SK-N-SH (cell line): ENCODE data around the gene STAG2. TPM values are rescaled to one million over a fixed set of nuclear protein-coding genes. Genes with fewer than 3 reads are reported as not detected.

Source experiments
- CTCF ChIA-PET: fragments of 300-600, 350-600 bp; formaldehyde crosslinking; extraction: SDS; loops from one replicate; lab custom pipeline; 2021; lab: Yijun Ruan, JAX
- POLR2A ChIA-PET: fragments of 350-600 bp; sonication (Branson Sonifier 250); formaldehyde crosslinking; extraction: SDS; loops from one replicate; lab custom pipeline; 2020; ENCODE audit warnings: antibody characterized with exemption, inconsistent platforms; lab: Yijun Ruan, JAX
- DNase-seq: peaks from one replicate; pipeline ENCODE4 v3.0.0; 2012
- H2AFZ ChIP-seq: fragments of 200-600 bp; sonication (generic); 2 replicates; pipeline ENCODE4 v1.8.1; 2016; ENCODE audit warnings: antibody characterized with exemption, mild to moderate bottlenecking, low read depth
- H3F3A ChIP-seq: fragments of 200-600 bp; sonication (generic); replicated peaks from 2 replicates; pipeline ENCODE3; 2016; ENCODE audit warnings: antibody characterized with exemption, mild to moderate bottlenecking; ENCODE audit not compliant: insufficient read depth
- H3K27ac ChIP-seq, 2 experiments: fragments of 200-500 bp in 1 of 2; fragments of 200-600 bp in 1 of 2; sonication (Bioruptor generic) in 1 of 2; sonication (generic), shearing (Covaris generic) in 1 of 2; 2 replicates each; pipeline versions ENCODE4 v1.5.1 to v1.6.1; 2014 to 2016; ENCODE audit warnings: low read depth in 2 of 2, inconsistent platforms in 1 of 2, low read length in 1 of 2, mild to moderate bottlenecking in 1 of 2, mixed read lengths in 1 of 2
- H3K27me3 ChIP-seq: fragments of 200-600 bp; sonication (generic), shearing (Covaris generic); 2 replicates; pipeline ENCODE4 v1.6.1; 2016; ENCODE audit warnings: mixed run types; ENCODE audit not compliant: insufficient read depth
- H3K36me3 ChIP-seq, 2 experiments: fragments of 200-500 bp in 1 of 2; fragments of 200-600 bp in 1 of 2; sonication (Bioruptor generic) in 1 of 2; sonication (generic) in 1 of 2; replicated peaks in 1 of 2; 2 replicates each; pipeline versions ENCODE3 to v1.5.1; 2014 to 2016; ENCODE audit warnings: low read length in 1 of 2, mild to moderate bottlenecking in 1 of 2; ENCODE audit not compliant: insufficient read depth in 2 of 2, control insufficient read depth in 1 of 2
- H3K4me1 ChIP-seq, 2 experiments: fragments of 200-500 bp in 1 of 2; fragments of 200-600 bp in 1 of 2; sonication (Bioruptor generic) in 1 of 2; sonication (generic), shearing (Covaris generic) in 1 of 2; 2 replicates each; pipeline versions ENCODE4 v1.5.1 to v1.6.1; 2014 to 2016; ENCODE audit warnings: low read depth in 1 of 2, low read length in 1 of 2, mixed run types in 1 of 2; ENCODE audit not compliant: insufficient read depth in 2 of 2, control insufficient read depth in 1 of 2
- H3K4me2 ChIP-seq: fragments of 200-600 bp; sonication (generic), shearing (Covaris generic); 2 replicates; pipeline ENCODE4 v1.6.1; 2017; ENCODE audit warnings: mixed run types
- H3K4me3 ChIP-seq, 2 experiments: fragments of 200-500 bp in 1 of 2; fragments of 200-600 bp in 1 of 2; sonication (Bioruptor generic) in 1 of 2; sonication (generic), shearing (Covaris generic) in 1 of 2; 2 replicates each; pipeline versions ENCODE4 v1.5.1 to v1.8.1; 2014 to 2016; ENCODE audit warnings: low read depth in 2 of 2, inconsistent platforms in 1 of 2, low read length in 1 of 2, mild to moderate bottlenecking in 1 of 2, mixed read lengths in 1 of 2, moderate library complexity in 1 of 2
- H3K79me2 ChIP-seq: fragments of 200-600 bp; sonication (generic); 2 replicates; pipeline ENCODE4 v1.8.1; 2017; ENCODE audit warnings: mild to moderate bottlenecking; ENCODE audit not compliant: insufficient read depth
- H3K9ac ChIP-seq: fragments of 200-600 bp; sonication (generic); 2 replicates; pipeline ENCODE4 v1.6.1; 2017; ENCODE audit warnings: mixed run types
- H3K9me2 ChIP-seq: fragments of 200-600 bp; sonication (generic); 2 replicates; pipeline ENCODE4 v1.6.1; 2017; ENCODE audit warnings: mixed run types
- H3K9me3 ChIP-seq: fragments of 200-600 bp; sonication (generic); 2 replicates; pipeline ENCODE4 v1.6.1; 2017; ENCODE audit warnings: mixed run types, mild to moderate bottlenecking, moderate library complexity
- H4K20me1 ChIP-seq: fragments of 200-600 bp; sonication (generic); 2 replicates; pipeline ENCODE4 v1.6.1; 2017; ENCODE audit warnings: mild to moderate bottlenecking, mixed run types; ENCODE audit not compliant: insufficient read depth
- ELF1 ChIP-seq: IDR thresholded peaks from 2 replicates; pipeline ENCODE4 v1.4.0; 2012
- EP300 ChIP-seq, 2 experiments: IDR thresholded peaks; 2 replicates each; pipeline versions ENCODE4 v1.4.0 to v1.6.1; 2012; ENCODE audit warnings: borderline replicate concordance in 1 of 2, low read depth in 1 of 2, low read length in 1 of 2
- GABPA ChIP-seq: IDR thresholded peaks from 2 replicates; pipeline ENCODE4 v1.4.0; 2012; ENCODE audit warnings: low read depth, mild to moderate bottlenecking
- JUND ChIP-seq: IDR thresholded peaks from 2 replicates; pipeline ENCODE4 v1.4.0; 2012
- MEF2A ChIP-seq: IDR thresholded peaks from 2 replicates; pipeline ENCODE4 v1.4.0; 2012; ENCODE audit warnings: low read depth, borderline replicate concordance
- MXI1 ChIP-seq: IDR thresholded peaks from 2 replicates; pipeline ENCODE4 v1.6.1; 2012; ENCODE audit warnings: mild to moderate bottlenecking, low read depth, low read length, improper control_type of control experiment
- NFIC ChIP-seq: IDR thresholded peaks from 2 replicates; pipeline ENCODE4 v1.4.0; 2012; ENCODE audit warnings: borderline replicate concordance
- PBX3 ChIP-seq: IDR thresholded peaks from 2 replicates; pipeline ENCODE4; 2012
- POLR2AphosphoS5 ChIP-seq: IDR thresholded peaks from 2 replicates; pipeline ENCODE4 v1.6.1; 2012; ENCODE audit warnings: low read depth, low read length
- RAD21 ChIP-seq: IDR thresholded peaks from 2 replicates; pipeline ENCODE4 v1.6.1; 2012; ENCODE audit warnings: mild to moderate bottlenecking, low read length
- RCOR1 ChIP-seq: fragments of 150-350 bp; IDR thresholded peaks from 2 replicates; pipeline ENCODE4 v1.6.1; 2017; ENCODE audit warnings: antibody characterized with exemption, low read length
- REST ChIP-seq: IDR thresholded peaks from 2 replicates; pipeline ENCODE4 v1.6.1; 2012; ENCODE audit warnings: mild to moderate bottlenecking, low read depth, low read length, moderate library complexity
- RFX5 ChIP-seq: IDR thresholded peaks from 2 replicates; pipeline ENCODE4 v1.6.1; 2012; ENCODE audit warnings: mild to moderate bottlenecking, improper control_type of control experiment, low read length
- SIN3A ChIP-seq: IDR thresholded peaks from 2 replicates; pipeline ENCODE4 v1.6.1; 2012; ENCODE audit warnings: low read depth, mild to moderate bottlenecking, low read length, moderate library complexity, borderline replicate concordance
- TAF1 ChIP-seq: IDR thresholded peaks from 2 replicates; pipeline ENCODE4 v1.6.1; 2012; ENCODE audit warnings: low read depth, mild to moderate bottlenecking, low read length, moderate library complexity, borderline replicate concordance
- TEAD4 ChIP-seq: IDR thresholded peaks from 2 replicates; pipeline ENCODE4 v1.4.0; 2012; ENCODE audit warnings: mild to moderate bottlenecking, borderline replicate concordance; ENCODE audit not compliant: insufficient read depth
- USF2 ChIP-seq: fragments of 150-350 bp; IDR thresholded peaks from 2 replicates; pipeline ENCODE4 v1.6.1; 2017; ENCODE audit warnings: antibody characterized with exemption, low read length, low read depth, borderline replicate concordance
- WGBS: methylation state at CpG from one replicate; pipeline ENCODE4 v1.1.6; 2017; ENCODE audit warnings: low lambda C conversion rate; 5-methylcytosine and 5-hydroxymethylcytosine counted together
- polyA plus RNA-seq, 3 experiments: library from polyadenylated mRNA; depleted of rRNA; stranded (reverse); fragments of >200 nt; gene quantifications; 2 replicates each; pipeline ENCODE4 v1.2.3, GENCODE V29; 2012

The STAG2 gene
- polyA plus RNA-seq, 1 of the 3 experiments (the other 2 are of a cell fraction) = 11.3 TPM

GRCh38 chrX:124001581-124001980 is 40.1 kb downstream of the STAG2 start (continued):
- TF ChIP-seq SIN3A = no peak

GRCh38 chrX:124005228-124005627 is 43.7 kb downstream of the STAG2 start:
- no peak for TF ChIP-seq RFX5
- H3K4me2 ChIP-seq = no peak overlapping the region
- peaks cover 0 to 9% of the 10 kb centered on the region in 2 experiments for H3K36me3 ChIP-seq
- H3K79me2 ChIP-seq = peaks cover 93% of the 10 kb centered on the region
- H3K27ac ChIP-seq = no peak overlapping the region
- DNase-seq = no peak
- ChIA-PET CTCF (no interaction called here), POLR2A (no interaction called here)
- no peaks in the 10 kb centered on the region for H3K9me2 ChIP-seq
- H3F3A ChIP-seq = no peaks in the 10 kb centered on the region
- H3K4me1 ChIP-seq = no peaks in the 10 kb centered on the region
- H3K27me3 ChIP-seq = no peaks in the 10 kb centered on the region
- no peak overlapping the region for H3K4me3 ChIP-seq
- no peaks in the 10 kb centered on the region for H3K9me3 ChIP-seq
- H3K9ac ChIP-seq = no peak overlapping the region
- peaks cover 51% of the 10 kb centered on the region for H4K20me1 ChIP-seq
- no peak overlapping the region for H2AFZ ChIP-seq

- POLR2A ChIA-PET = no interaction called here
- no peaks in the 10 kb centered on the region for H3K4me1 ChIP-seq
- H3K4me2 ChIP-seq = no peak overlapping the region
- no peak overlapping the region for H3K27ac ChIP-seq
- H4K20me1 ChIP-seq = peaks cover 70% of the 10 kb centered on the region
- no peak overlapping the region for H2AFZ ChIP-seq
- no peaks in the 10 kb centered on the region for H3K9me3 ChIP-seq
- CTCF ChIA-PET = interaction anchor here (1.1 kb wide), 1 partner anchor 177 kb away, joined by 3 read pairs; no protein-coding TSS in a partner anchor
- no peak overlapping the region for H3K4me3 ChIP-seq
- H3K9me2 ChIP-seq = no peaks in the 10 kb centered on the region
- TF ChIP-seq EP300 (IDR thresholded peaks at IDR 0.05; ENCODE audit: borderline replicate concordance in 1 of 2, low read depth in 1 of 2, low read length in 1 of 2) = no peak
- TF ChIP-seq POLR2AphosphoS5 = no peak
- no peak overlapping the region for H3K9ac ChIP-seq
- H3F3A ChIP-seq = no peaks in the 10 kb centered on the region
- peaks cover 0 to 13% of the 10 kb centered on the region in 2 experiments for H3K36me3 ChIP-seq
- DNase-seq = no peak
- H3K27me3 ChIP-seq = no peaks in the 10 kb centered on the region
- WGBS = 39% methylated on average over 3 of the region's 3 CpGs
- peaks cover 95% of the 10 kb centered on the region for H3K79me2 ChIP-seq
These were observed 48.7 kb downstream of the STAG2 start for GRCh38 chrX:124010157-124010556.

- no peak overlapping the region for H2AFZ ChIP-seq
- POLR2A ChIA-PET = no interaction called here
- WGBS = 49% methylated on average over 3 of the region's 3 CpGs
- TF ChIP-seq TEAD4 = no peak
- TF ChIP-seq MEF2A = no peak
- TF ChIP-seq GABPA = no peak
- no peak for TF ChIP-seq TAF1
- TF ChIP-seq SIN3A = no peak
- no peak for TF ChIP-seq RAD21
- no peak for TF ChIP-seq NFIC
- no peak for TF ChIP-seq MXI1
- no peak for TF ChIP-seq PBX3
- TF ChIP-seq REST = no peak
- no peak for TF ChIP-seq USF2
- TF ChIP-seq JUND = no peak
- no peak for TF ChIP-seq ELF1
- no peak for TF ChIP-seq RCOR1
These were observed 49.1 kb downstream of the STAG2 start for GRCh38 chrX:124010566-124010965.

More at GRCh38 chrX:124010566-124010965, 49.1 kb downstream of the STAG2 start:
- Histone ChIP-seq H4K20me1 (peaks cover 66% of the 10 kb centered on the region), H3K27ac (no peak overlapping the region), H3K9me3 (no peaks in the 10 kb centered on the region), H3F3A (no peaks in the 10 kb centered on the region), H3K27me3 (no peaks in the 10 kb centered on the region), H3K4me1 (no peaks in the 10 kb centered on the region), H3K9me2 (no peaks in the 10 kb centered on the region), H3K9ac (no peak overlapping the region), H3K4me2 (no peak overlapping the region), H3K79me2 (peaks cover 95% of the 10 kb centered on the region), H3K4me3 (no peak overlapping the region), H3K36me3 (peaks cover 0 to 11% of the 10 kb centered on the region in 2 experiments)
- CTCF ChIA-PET = interaction anchor here (1.1 kb wide), 1 partner anchor 177 kb away, joined by 3 read pairs; no protein-coding TSS in a partner anchor
- DNase-seq = no peak
